DLD1 (cell line): ENCODE measurements around the gene TCFL5.

Experiments
- in situ Hi-C: cut with HindIII; loops from 2 replicates; pipeline ENCODE4 v1.10.0; 2017; ENCODE audit warnings: low sequenced_read_pairs

TCFL5 gene

GRCh38 chr20:62896526-62896925 lies 34.9 kb upstream of the TCFL5 start:
- in situ Hi-C loops = no loop called here

- in situ Hi-C loops = no loop called here
Measured at GRCh38 chr20:62895539-62895938, 33.9 kb upstream of the TCFL5 start.

- in situ Hi-C loops = no loop called here
Measured at GRCh38 chr20:62894261-62894660, 32.6 kb upstream of the TCFL5 start.

GRCh38 chr20:62893700-62894099 lies 32.1 kb upstream of the TCFL5 start:
- in situ Hi-C loops = no loop called here

- in situ Hi-C loops = no loop called here
Measured at GRCh38 chr20:62892348-62893304, 31.0 kb upstream of the TCFL5 start.

- in situ Hi-C loops = no loop called here
Measured at GRCh38 chr20:62891111-62891510, 29.5 kb upstream of the TCFL5 start.

- in situ Hi-C loops = no loop called here
Measured at GRCh38 chr20:62890444-62890843, 28.8 kb upstream of the TCFL5 start.

GRCh38 chr20:62889871-62890270 lies 28.2 kb upstream of the TCFL5 start:
- in situ Hi-C loops = no loop called here

GRCh38 chr20:62889411-62889810 lies 27.8 kb upstream of the TCFL5 start:
- in situ Hi-C loops = no loop called here

GRCh38 chr20:62888910-62889309 lies 27.3 kb upstream of the TCFL5 start:
- in situ Hi-C loops = no loop called here

- in situ Hi-C loops = no loop called here
Measured at GRCh38 chr20:62888406-62888805, 26.8 kb upstream of the TCFL5 start.

- in situ Hi-C loops = no loop called here
Measured at GRCh38 chr20:62887860-62888239, 26.2 kb upstream of the TCFL5 start.

GRCh38 chr20:62887152-62887859 lies 25.7 kb upstream of the TCFL5 start:
- in situ Hi-C loops = no loop called here

- in situ Hi-C loops = no loop called here
Measured at GRCh38 chr20:62886709-62887058, 25.1 kb upstream of the TCFL5 start.

GRCh38 chr20:62885896-62886708 lies 24.5 kb upstream of the TCFL5 start:
- in situ Hi-C loops = no loop called here

- in situ Hi-C loops = no loop called here
Measured at GRCh38 chr20:62885046-62885895, 23.6 kb upstream of the TCFL5 start.

- in situ Hi-C loops = no loop called here
Measured at GRCh38 chr20:62884556-62884955, 22.9 kb upstream of the TCFL5 start.

GRCh38 chr20:62882426-62882825 lies 20.8 kb upstream of the TCFL5 start:
- in situ Hi-C loops = no loop called here

- in situ Hi-C loops = no loop called here
Measured at GRCh38 chr20:62881662-62882395, 20.2 kb upstream of the TCFL5 start.
